Activated naive CD4-positive, alpha-beta T cell treated with anti-CD3 and anti-CD28 coated beads, Interleukin-2, amount 50 U/mL, for 72 hours (primary cell): Measurements from ENCODE around the gene CYB5R2. TPM values are rescaled to one million over a fixed set of nuclear protein-coding genes. Genes with fewer than 3 reads are reported as not detected.

ENCODE experiments used
- ATAC-seq, 2 donors: fragments of 150-1000 bp; cut with Tn5 transposase; 2 replicates each; pipeline ENCODE4 v1.10.0; 2021; ENCODE audit warnings: mild to moderate bottlenecking in 2 of 2, moderate library complexity in 2 of 2
- DNase-seq, 2 donors: peaks; one replicate each; pipeline ENCODE4 v3.0.0; 2021 to 2022; ENCODE audit warnings: low spot score in 2 of 2
- H3K27ac Mint-ChIP-seq, 2 donors: one replicate each; pipeline ENCODE4 v1.8.0; 2022; ENCODE audit warnings: mild to moderate bottlenecking in 2 of 2, mixed read lengths in 2 of 2
- H3K36me3 Mint-ChIP-seq, 2 donors: one replicate each; pipeline ENCODE4 v1.8.0; 2022; ENCODE audit warnings: mixed read lengths in 2 of 2
- H3K9me3 Mint-ChIP-seq, 2 donors: one replicate each; pipeline ENCODE4 v1.8.0; 2022; ENCODE audit warnings: mixed read lengths in 2 of 2
- total RNA-seq, 2 donors: library from RNA; stranded (reverse); gene quantifications; one replicate each; pipeline ENCODE4 v1.2.3, GENCODE V29; 2022

CYB5R2 gene
- total RNA-seq, 2 donors from 2014 or later: 0.77 to 26.9 TPM

DNA sequence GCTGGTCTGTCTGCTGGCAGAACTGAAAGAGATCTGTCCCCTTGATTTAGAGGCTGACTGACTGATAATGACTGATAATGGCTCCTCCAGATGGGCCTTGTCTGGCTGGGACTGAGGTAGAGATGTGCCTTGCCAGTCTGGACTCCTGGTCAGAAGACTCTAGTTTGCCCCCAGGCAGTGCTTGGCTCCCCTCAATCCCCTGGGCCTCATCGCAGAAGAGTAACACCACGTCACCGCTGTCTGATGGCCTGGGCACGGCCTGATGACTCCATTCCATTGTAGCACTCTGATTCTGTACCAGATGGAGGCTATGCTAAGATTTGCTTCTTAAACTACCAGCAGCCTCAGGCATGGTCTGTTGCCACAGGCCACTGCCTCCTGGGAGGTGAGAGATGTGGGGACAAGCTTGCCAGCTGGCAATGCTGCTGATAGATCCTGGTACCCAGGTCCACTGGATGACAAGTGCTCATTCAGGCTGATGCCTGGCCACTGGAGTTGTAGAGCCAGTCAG is 19.1 kb downstream of the CYB5R2 start:
- ATAC-seq: no peak
- no peak for DNase-seq
- H3K36me3 Mint-ChIP-seq: peaks cover 9 to 31% of the 10 kb centered on the region in 2 donors
- H3K27ac Mint-ChIP-seq: peak overlapping the region in 1 of 2 donors; percentile 55
- H3K9me3 Mint-ChIP-seq: peaks cover 0 to 6% of the 10 kb centered on the region in 2 donors

DNA sequence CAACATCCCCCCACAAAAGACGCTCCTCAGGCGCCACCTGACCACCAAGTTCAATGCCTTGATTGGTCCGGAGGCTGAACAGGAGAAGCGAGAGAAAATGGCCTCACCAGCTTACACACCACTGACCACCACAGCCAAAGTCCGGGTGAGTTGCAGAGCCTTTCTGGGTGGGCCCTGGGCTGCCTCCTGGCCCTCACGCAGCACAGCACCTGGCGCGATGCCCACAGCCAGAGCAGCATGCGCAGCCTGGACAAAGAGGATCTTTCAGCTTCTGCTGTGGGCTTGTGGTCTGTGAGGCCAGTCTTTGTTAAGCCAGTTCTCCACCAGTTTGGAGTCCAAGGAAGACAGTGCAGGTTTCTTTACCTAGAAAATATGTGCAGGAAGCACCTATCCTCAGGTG is 21.6 kb downstream of the CYB5R2 start:
- ATAC-seq (no peak), DNase-seq (no peak)
- no peaks in the 10 kb centered on the region for H3K9me3 Mint-ChIP-seq
- H3K27ac Mint-ChIP-seq: no peak overlapping the region
- H3K36me3 Mint-ChIP-seq: peaks cover 0 to 22% of the 10 kb centered on the region in 2 donors

DNA sequence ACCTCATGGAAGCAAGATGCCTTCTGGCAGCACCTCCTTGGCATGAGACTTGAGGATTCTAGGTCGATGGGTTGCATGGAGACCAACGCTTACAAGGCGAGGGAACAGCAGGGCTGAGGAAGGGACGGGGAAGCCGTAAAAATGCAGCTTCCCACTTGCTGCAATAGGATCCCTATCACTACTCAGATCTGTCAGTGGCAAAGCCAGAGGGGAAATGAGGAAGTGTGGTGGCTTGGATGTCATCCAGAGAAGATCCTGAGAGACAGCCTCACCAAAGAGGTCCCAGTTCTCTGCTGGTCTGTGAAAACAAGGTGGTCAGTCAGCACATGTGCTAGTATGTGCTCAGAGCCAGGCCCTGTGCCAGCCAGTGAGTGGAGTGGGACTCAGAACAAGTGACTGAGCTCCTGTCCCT is 22.2 kb downstream of the CYB5R2 start:
- Mint-ChIP-seq H3K9me3 (no peaks in the 10 kb centered on the region), H3K27ac (no peak overlapping the region), H3K36me3 (peaks cover 0 to 19% of the 10 kb centered on the region in 2 donors)
- DNase-seq: no peak
- ATAC-seq: no peak

DNA sequence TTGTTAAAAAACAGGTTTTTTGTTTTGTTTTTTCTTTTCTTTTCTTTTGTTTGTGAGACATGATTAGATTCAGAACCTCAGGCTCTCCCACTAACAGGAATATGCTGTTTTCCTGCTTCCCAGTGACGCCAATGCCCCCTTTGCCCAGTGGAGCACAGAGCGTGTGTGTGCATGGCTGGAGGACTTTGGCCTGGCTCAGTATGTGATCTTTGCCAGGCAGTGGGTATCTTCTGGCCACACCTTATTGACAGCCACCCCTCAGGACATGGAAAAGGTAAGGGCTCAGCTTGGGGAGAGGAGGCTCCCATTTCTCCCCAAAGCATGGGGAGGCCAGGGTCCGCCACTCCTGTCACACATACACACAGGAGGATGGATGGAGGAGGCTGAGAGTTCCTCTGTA is 25.0 kb downstream of the CYB5R2 start:
- Mint-ChIP-seq H3K27ac (no peak overlapping the region), H3K9me3 (no peaks in the 10 kb centered on the region), H3K36me3 (peaks cover 0 to 10% of the 10 kb centered on the region in 2 donors)
- ATAC-seq: no peak
- no peak for DNase-seq

DNA sequence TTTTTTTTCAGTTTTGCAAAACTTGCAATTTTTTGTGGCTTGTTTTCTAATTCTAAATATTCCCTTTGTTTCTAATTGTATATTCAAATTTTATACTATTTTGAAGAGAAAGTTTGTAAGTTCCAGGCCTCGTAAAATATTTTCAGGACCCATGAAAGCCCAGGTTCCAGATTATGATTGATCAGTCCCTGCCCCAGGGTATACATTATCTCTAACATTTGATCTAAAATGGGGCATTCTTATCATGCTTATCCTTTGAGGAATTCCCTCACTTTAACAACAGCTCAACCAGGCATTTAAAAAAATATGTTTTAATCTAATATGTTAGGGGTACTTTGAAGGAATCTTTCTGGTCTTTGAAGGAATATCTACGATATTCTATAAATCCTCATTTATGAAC is 26.4 kb downstream of the CYB5R2 start:
- H3K36me3 Mint-ChIP-seq: peaks cover 0 to 6% of the 10 kb centered on the region in 2 donors
- DNase-seq (no peak), ATAC-seq (no peak)

DNA sequence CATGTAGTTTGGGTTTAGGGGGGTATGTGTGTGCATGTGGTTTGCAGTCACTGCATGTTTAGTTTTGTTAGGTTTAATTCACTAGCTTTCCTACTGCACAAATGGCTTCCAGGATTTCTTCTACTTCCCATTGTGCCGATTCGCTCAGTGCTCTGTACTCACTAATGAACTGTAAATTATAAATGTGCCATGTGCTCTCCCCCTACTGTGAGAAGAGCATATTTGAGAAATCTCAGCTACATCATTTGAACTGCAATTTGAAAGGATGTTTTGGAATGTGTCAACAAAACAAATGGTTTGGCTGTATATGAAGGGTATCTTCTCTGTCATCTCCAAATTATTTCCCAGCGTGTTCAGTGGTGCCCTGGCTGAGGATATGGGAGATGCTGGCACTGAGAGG is 28.1 kb downstream of the CYB5R2 start:
- Mint-ChIP-seq H3K27ac (peak overlapping the region in 1 of 2 donors; percentile 58), H3K36me3 (peaks cover 0 to 6% of the 10 kb centered on the region in 2 donors), H3K9me3 (no peaks in the 10 kb centered on the region)
- ATAC-seq: no peak
- DNase-seq: no peak

More for the DNA sequence above, 26.4 kb downstream of the CYB5R2 start:
- Mint-ChIP-seq H3K27ac (no peak overlapping the region), H3K9me3 (no peaks in the 10 kb centered on the region)

DNA sequence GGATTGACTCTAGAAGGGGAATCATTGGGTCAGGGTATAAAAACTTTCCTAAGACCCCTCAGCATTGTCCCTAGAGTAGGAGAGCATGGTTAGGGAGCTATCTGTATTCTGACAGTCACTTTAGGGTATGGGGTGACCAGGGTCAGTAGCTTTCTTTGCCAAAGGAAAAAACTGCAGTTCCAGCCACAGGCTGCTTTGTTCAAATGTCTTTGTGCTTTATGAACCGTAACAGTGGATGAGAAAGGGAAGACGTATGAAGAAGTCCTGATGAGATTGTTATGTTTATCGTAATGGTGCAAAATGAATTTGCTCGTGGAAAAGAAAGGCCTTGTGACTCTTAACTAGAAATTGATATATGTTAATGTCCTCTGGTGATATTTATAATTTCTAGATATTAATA is 30.0 kb downstream of the CYB5R2 start:
- Mint-ChIP-seq H3K9me3 (no peaks in the 10 kb centered on the region), H3K36me3 (no peaks in the 10 kb centered on the region), H3K27ac (peak overlapping the region in 1 of 2 donors; percentile 50)
- ATAC-seq (no peak), DNase-seq (no peak)

DNA sequence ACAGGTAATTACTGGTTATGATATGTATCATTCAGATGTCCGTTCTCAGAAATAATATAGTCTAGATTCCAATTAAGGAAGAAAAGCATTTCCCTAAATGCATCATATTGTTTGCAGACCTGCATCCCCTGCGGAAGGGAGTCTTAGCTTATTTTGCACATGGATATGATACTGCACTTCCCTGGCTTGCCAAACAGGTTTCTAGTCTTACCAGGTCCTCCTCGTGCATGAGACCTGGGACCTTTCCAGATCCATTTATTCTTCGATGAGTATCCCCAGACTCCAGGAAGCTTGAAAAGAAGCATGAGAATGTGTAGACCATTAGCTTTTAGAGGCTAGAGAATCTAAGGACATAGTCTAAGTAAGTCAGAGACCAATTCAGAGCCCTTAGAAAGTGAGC is 30.6 kb downstream of the CYB5R2 start:
- Mint-ChIP-seq H3K9me3 (no peaks in the 10 kb centered on the region), H3K36me3 (no peaks in the 10 kb centered on the region), H3K27ac (no peak overlapping the region)
- ATAC-seq (no peak), DNase-seq (no peak)

DNA sequence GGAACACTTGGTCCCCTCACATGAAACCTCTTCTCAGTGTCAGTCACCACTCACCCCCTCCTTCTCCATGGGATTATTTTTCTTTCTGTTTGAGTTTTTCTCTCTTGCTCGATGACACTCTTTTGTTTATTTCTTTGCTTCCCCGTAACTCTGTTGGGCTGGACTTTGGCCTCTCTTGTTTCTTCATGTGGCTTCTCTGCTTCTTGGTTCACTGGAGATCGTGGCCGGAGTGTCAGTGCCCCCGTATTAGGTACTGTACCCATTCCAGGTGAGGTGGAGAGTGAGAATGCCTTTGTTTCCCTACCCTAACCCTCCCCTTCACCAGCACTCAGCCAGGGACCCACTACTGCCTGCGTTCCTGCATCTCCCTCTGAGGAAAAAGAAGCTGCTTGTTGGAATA is 32.5 kb downstream of the CYB5R2 start:
- ATAC-seq (no peak), DNase-seq (no peak)
- Mint-ChIP-seq H3K27ac (peak overlapping the region in 1 of 2 donors; percentile 38), H3K9me3 (no peaks in the 10 kb centered on the region), H3K36me3 (no peaks in the 10 kb centered on the region)

DNA sequence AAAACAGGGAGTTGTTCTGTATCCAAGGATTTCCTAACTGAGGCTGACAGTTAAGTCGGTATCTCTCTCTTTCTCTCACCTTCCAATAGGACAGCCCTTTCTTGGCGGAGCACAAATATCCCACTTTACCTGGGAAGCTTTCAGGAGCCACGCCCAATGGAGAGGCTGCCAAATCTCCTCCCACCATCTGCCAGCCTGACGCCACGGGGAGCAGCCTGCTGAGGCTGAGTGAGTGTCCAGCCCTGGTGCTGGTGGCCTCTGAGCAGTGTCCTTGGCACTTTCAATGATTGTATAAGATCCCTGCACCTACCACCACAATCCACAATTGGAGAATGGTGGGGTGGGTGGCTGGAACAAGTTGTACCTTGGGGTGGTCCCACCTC is 33.7 kb downstream of the CYB5R2 start:
- no peaks in the 10 kb centered on the region for H3K36me3 Mint-ChIP-seq
- DNase-seq (no peak), ATAC-seq (no peak)
- H3K27ac Mint-ChIP-seq: no peak overlapping the region
- no peaks in the 10 kb centered on the region for H3K9me3 Mint-ChIP-seq

DNA sequence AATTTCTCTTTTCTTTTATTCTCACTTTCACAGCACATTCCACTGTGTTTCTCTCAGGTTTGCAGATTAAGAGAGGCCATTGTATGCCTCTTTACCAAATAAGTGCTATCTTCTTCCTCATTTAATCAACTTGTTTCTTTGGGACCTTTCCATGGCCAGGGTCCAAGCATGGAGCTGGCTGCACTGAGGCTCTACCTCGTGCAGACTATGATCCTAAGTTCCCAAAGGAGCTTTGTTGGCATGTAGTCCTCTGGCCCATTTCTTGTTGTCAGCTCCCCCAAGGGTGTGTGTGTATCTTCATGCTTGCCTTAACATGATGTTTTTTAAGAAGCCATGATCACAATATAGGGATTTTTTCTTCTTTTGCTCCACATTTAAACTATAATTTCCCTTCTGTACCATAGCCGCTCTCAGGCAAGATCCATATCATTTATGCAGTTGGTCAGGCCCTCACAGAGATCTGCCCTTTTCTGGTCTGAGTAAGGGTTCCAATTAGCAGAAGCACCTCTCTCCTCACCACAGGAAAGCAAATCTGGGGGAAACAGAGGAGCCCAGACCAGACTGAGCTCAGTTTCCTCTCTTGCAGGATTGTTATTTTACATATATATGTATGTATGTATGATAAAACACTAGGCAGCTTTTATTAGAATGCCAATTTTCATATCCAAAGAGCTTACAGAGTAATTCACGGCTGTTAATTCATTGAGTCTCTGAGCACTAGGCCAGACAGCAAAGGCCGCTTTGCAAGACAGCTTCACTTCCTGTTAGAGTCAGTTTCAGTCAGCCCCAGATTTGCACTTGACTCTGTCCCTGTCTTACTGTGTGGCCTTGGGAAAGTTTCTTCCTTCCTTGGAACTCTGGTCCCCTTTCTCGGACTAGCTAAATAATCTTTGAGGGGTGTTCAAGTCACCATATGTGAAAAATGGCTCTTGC is 34.3 kb downstream of the CYB5R2 start:
- Mint-ChIP-seq H3K27ac (no peak overlapping the region), H3K9me3 (no peaks in the 10 kb centered on the region), H3K36me3 (no peaks in the 10 kb centered on the region)
- DNase-seq (no peak), ATAC-seq (no peak)

DNA sequence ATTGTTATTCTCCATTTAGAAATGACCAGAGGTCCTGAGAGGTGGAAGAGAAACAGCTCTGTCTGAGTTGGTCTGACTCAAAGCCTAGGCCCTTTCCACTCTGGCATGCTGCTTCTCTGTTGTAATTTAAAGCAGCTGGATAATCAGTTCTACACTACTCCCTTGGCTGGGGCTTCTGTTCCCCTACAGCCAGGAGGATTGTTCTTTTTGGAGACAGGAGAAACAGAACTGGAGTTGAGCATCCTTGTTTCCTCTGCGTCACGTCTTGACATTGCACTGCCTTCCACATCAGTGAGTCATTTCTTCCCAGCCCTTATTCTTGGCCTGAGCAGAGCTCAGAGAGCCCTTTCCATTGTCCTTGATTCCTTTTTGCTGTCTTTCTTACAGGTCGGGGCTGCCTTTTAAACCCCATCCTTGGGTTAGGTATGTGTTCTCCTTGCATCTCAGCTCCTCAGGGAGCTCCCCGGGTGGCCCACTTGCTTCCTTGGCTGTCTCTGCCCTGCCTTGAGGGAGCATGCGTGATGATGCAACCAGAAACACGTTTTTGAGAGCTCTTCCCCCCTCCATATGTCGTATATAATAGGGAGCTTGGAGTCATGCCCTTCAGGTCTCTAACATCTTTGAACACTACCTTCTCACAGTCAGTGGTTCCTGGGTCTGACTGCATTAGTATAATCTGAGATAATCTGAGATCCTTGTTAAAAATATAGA is 35.7 kb downstream of the CYB5R2 start:
- ATAC-seq (no peak), DNase-seq (no peak)
- Mint-ChIP-seq H3K36me3 (no peaks in the 10 kb centered on the region), H3K9me3 (no peaks in the 10 kb centered on the region), H3K27ac (peak overlapping the region; percentile 38 to 85)

DNA sequence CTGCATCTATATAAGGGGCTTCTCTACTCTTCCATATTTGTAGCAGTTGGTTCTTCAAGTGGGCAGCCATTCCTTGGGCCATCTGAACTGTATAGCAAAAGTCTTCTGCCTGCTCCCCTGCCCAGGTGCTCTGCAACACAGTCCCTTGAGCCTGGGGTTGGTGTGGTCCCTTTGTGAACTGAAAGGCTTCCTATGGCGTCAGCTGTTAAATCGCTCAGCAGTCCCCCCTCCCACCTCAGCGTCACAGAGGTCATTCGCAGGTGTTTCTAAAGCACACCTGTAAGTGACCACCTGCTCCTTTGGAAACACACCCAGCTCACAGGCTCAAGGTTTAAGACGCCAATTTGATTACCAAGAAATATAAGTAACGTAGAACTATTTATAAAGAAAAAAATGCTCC is 37.0 kb downstream of the CYB5R2 start:
- Mint-ChIP-seq H3K36me3 (peaks cover 0 to 9% of the 10 kb centered on the region in 2 donors), H3K9me3 (no peaks in the 10 kb centered on the region), H3K27ac (no peak overlapping the region)
- ATAC-seq: no peak
- no peak for DNase-seq

DNA sequence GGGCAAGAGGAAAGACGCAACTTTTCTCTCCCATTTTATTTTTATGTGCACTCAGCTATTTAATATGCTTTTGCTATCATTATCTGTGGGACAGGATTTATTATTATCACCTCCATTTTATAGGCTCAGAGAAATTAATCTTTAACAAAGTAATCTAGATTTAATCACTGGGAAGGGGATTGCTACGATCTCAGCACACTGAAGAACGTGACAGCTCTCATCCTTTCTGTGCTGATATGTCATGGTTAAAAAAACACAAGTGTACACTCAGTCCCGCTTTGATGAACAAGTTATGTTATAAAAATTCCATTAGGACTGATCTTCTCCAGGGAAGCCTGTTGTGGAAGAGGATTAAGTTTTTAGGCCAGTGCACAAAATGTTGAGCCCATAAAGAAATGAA is 37.6 kb downstream of the CYB5R2 start:
- DNase-seq: no peak
- Mint-ChIP-seq H3K36me3 (peaks cover 0 to 9% of the 10 kb centered on the region in 2 donors), H3K27ac (no peak overlapping the region), H3K9me3 (no peaks in the 10 kb centered on the region)
- no peak for ATAC-seq

DNA sequence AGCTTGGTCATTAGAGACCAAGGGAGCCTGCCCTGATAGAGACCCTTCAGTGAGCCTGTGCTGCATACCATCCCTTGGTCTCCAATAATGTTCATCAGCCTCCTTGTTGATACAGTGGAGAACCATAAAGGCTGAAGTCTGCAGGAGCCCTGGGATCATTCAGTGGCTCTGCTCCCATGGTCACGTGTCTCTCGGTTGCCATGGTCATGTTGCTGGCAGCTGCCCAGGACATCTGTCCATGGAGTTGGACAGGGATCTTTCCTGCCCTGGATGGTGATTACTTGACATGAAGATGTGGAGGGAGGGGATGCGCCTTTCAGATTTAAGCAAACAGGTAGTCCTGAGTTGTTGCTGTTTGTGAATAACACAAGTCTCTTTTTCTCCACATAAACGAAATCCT is 38.2 kb downstream of the CYB5R2 start:
- Mint-ChIP-seq H3K27ac (no peak overlapping the region), H3K36me3 (peaks cover 0 to 9% of the 10 kb centered on the region in 2 donors), H3K9me3 (no peaks in the 10 kb centered on the region)
- ATAC-seq (no peak), DNase-seq (no peak)

DNA sequence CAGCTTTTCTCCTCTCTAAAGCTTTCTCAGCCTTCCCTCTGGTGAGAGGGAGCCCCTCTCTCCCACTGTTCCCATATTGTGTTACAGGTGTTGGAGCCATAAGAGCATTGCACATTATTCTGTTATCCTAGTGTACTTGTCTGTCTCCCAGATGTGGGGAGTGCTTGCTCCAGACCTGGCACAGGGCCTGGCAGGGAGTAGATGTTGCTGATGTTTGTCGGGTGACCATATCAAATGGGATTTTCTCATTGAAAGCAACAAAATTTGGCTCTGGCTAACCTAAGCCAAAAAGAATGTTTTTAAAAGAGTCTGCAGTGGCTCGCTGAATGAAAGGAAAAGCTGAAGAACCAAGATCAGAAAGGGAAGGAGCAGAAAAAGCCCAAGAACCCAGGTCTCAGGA is 41.1 kb downstream of the CYB5R2 start:
- ATAC-seq: no peak
- H3K36me3 Mint-ChIP-seq: peaks cover 0 to 14% of the 10 kb centered on the region in 2 donors
- peak overlapping the region in 1 of 2 donors; percentile 78 for H3K27ac Mint-ChIP-seq
- no peak for DNase-seq
- no peaks in the 10 kb centered on the region for H3K9me3 Mint-ChIP-seq

DNA sequence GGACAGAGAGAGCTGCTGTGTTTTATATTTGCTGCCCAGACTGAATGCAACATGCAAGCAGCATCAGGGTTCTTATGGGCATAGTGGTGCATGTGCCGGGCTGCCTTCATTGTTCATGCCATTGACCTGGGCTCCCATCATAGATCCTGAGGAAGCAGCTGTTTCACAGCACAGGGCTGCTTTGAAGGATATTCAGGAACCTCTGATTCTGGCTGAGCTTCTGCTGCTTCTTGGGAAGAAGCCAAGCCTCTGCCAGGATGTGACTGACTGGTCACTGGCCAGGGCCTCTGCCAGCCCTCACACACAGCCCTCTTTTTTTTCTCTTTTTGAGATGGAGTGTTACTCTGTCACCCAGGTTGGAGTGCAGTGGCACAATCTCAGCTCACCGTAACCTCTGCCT is 43.3 kb downstream of the CYB5R2 start:
- no peak for ATAC-seq

More for the DNA sequence above, 43.3 kb downstream of the CYB5R2 start:
- no peaks in the 10 kb centered on the region for H3K9me3 Mint-ChIP-seq
- DNase-seq: no peak
- peak overlapping the region in 1 of 2 donors; percentile 58 for H3K27ac Mint-ChIP-seq
- peaks cover 0 to 14% of the 10 kb centered on the region in 2 donors for H3K36me3 Mint-ChIP-seq
